ENCODE measurements around the gene CARMIL1.

Gene CARMIL1

GRCh38 chr6:25608558-25609174, 329.5 kb downstream of the CARMIL1 start:
- Histone ChIP-seq H3K9me3 (ENCODE audit: control insufficient read depth in 1 of 2, low read length in 2 of 2) (no peaks in the 10 kb centered on the region), H3K4me3 (ENCODE audit: low read depth in 1 of 2, low read length in 2 of 2) (no peak overlapping the region), H3K27me3 (ENCODE audit: low read depth, low read length) (no peaks in the 10 kb centered on the region), H3K27ac (ENCODE audit: low read length) (no peak overlapping the region), H3K4me1 (ENCODE audit: control insufficient read depth in 1 of 2, insufficient read depth in 2 of 2, low read length in 2 of 2) (no peaks in the 10 kb centered on the region), H3K36me3 (ENCODE audit: control insufficient read depth in 1 of 2, insufficient read depth in 2 of 2, low read length in 2 of 2) (peaks cover 0 to 8% of the 10 kb centered on the region in 2 donors)

DNA sequence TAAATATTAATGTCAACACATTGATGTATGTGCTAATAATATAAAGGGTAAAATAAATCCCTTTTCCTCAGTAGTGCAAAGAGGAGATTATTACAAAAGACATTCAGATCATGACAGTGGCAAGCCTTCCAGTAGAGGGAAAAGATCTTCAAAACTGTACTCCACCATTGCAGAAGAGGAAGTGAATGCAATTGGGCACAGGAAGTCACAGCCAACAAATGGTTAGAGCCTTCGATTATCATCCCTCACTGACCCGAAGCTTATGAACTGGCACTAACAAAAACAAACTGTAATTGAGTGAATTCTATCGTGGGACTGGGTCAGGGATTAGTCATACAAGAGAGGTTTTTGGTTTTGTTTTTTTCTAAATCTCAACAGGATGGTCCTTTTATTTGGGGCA, 333.5 kb downstream of the CARMIL1 start:
- H3K27ac ChIP-seq (ENCODE audit: low read length): no peak overlapping the region
- H3K4me3 ChIP-seq (ENCODE audit: low read depth in 1 of 2, low read length in 2 of 2): no peak overlapping the region
- no peaks in the 10 kb centered on the region for H3K4me1 ChIP-seq (ENCODE audit: control insufficient read depth in 1 of 2, insufficient read depth in 2 of 2, low read length in 2 of 2)
- H3K9me3 ChIP-seq (ENCODE audit: control insufficient read depth in 1 of 2, low read length in 2 of 2): no peaks in the 10 kb centered on the region
- peaks cover 0 to 5% of the 10 kb centered on the region in 2 donors for H3K36me3 ChIP-seq (ENCODE audit: control insufficient read depth in 1 of 2, insufficient read depth in 2 of 2, low read length in 2 of 2)
- H3K27me3 ChIP-seq (ENCODE audit: low read depth, low read length): no peaks in the 10 kb centered on the region

DNA sequence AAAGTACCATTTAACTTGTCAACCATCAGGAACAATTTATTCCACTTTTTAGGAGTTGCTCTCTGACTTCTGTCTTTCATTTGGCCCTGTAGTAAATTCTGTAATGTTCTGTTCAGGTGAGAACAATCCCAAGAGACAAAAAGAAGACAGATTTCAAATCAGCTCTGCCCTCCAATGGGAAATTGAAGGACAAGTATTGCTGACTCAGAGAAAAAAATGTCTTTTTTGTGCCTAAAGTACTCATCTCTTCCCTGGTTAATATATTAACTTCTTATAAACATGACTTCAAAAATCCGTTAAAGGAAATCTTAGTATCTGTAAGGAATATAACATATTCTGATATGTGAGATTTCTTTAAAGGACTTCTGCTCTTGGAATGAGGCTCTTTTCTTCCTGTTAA, 334.2 kb downstream of the CARMIL1 start:
- no peak overlapping the region for H3K27ac ChIP-seq (ENCODE audit: low read length)
- H3K36me3 ChIP-seq (ENCODE audit: control insufficient read depth in 1 of 2, insufficient read depth in 2 of 2, low read length in 2 of 2): peaks cover 0 to 5% of the 10 kb centered on the region in 2 donors
- H3K27me3 ChIP-seq (ENCODE audit: low read depth, low read length): no peaks in the 10 kb centered on the region
- H3K9me3 ChIP-seq (ENCODE audit: control insufficient read depth in 1 of 2, low read length in 2 of 2): no peaks in the 10 kb centered on the region
- H3K4me3 ChIP-seq (ENCODE audit: low read depth in 1 of 2, low read length in 2 of 2): no peak overlapping the region
- H3K4me1 ChIP-seq (ENCODE audit: control insufficient read depth in 1 of 2, insufficient read depth in 2 of 2, low read length in 2 of 2): no peaks in the 10 kb centered on the region

DNA sequence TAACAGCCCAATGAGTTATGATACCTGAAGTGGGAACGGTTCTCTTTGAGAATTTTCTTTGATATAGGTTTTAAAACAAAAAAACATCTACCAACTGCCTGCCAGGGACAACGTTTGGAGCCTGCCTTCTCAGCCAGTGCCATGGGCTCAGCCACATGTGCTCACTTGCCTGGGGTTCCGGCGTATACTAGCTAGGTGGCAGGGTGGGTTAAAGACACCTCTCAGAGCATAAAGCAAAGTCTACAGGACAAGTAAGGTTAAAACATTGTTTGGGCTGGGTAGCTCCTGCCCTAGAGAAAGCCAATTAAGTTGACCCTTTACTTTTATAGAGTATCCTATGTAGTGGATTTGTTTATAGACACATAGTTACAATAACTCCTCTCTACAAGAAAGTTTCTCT, 334.9 kb downstream of the CARMIL1 start:
- Histone ChIP-seq H3K36me3 (ENCODE audit: control insufficient read depth in 1 of 2, insufficient read depth in 2 of 2, low read length in 2 of 2) (peaks cover 0 to 5% of the 10 kb centered on the region in 2 donors), H3K4me1 (ENCODE audit: control insufficient read depth in 1 of 2, insufficient read depth in 2 of 2, low read length in 2 of 2) (no peaks in the 10 kb centered on the region), H3K27ac (ENCODE audit: low read length) (no peak overlapping the region)

DNA sequence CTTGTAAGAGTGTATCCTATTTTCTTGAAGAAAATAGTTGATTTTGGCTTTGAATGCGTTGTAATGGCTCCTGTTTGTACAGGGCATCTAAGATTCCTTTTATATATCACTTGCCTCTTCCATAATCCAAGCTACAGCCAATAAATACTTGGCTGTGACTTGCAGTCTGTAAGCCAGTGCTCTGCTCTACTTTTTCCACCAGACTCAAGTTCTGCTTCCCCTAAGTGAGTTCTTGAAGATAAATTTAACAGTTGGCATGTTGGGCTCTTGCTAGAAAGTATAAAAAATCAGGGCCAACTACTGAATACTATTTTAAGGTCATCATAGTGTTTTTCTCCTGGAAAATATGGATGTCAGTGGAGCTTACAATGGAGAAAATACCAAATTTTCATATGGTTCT, 336.3 kb downstream of the CARMIL1 start:
- no peaks in the 10 kb centered on the region for H3K9me3 ChIP-seq (ENCODE audit: control insufficient read depth in 1 of 2, low read length in 2 of 2)
- H3K4me1 ChIP-seq (ENCODE audit: control insufficient read depth in 1 of 2, insufficient read depth in 2 of 2, low read length in 2 of 2): no peaks in the 10 kb centered on the region
- no peaks in the 10 kb centered on the region for H3K27me3 ChIP-seq (ENCODE audit: low read depth, low read length)
- no peak overlapping the region for H3K4me3 ChIP-seq (ENCODE audit: low read depth in 1 of 2, low read length in 2 of 2)
- no peak overlapping the region for H3K27ac ChIP-seq (ENCODE audit: low read length)
- H3K36me3 ChIP-seq (ENCODE audit: control insufficient read depth in 1 of 2, insufficient read depth in 2 of 2, low read length in 2 of 2): peaks cover 0 to 3% of the 10 kb centered on the region in 2 donors

More for the DNA sequence above, 334.9 kb downstream of the CARMIL1 start:
- Histone ChIP-seq H3K27me3 (ENCODE audit: low read depth, low read length) (no peaks in the 10 kb centered on the region), H3K4me3 (ENCODE audit: low read depth in 1 of 2, low read length in 2 of 2) (no peak overlapping the region), H3K9me3 (ENCODE audit: control insufficient read depth in 1 of 2, low read length in 2 of 2) (no peaks in the 10 kb centered on the region)

DNA sequence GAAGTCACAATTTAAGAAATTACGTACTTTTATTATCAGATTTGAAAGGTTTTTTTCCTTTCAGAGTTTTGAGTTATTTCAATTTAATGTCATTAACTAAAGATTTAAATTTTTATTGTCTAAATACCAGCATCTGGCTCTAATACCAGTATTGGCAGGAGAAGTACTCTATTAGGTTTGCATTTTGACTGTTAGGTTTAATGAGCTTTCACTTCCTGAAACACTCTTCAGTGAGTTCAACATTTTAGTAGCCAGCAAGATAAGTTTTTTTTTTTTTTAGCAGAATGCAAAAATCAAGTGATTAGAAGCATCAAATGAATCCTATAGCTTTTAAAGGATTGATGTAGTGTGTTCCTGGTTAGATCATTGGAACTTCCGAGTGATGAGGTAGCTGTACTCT, 338.8 kb downstream of the CARMIL1 start:
- Histone ChIP-seq H3K9me3 (ENCODE audit: control insufficient read depth in 1 of 2, low read length in 2 of 2) (no peaks in the 10 kb centered on the region), H3K4me3 (ENCODE audit: low read depth in 1 of 2, low read length in 2 of 2) (no peak overlapping the region), H3K36me3 (ENCODE audit: control insufficient read depth in 1 of 2, insufficient read depth in 2 of 2, low read length in 2 of 2) (no peaks in the 10 kb centered on the region), H3K27me3 (ENCODE audit: low read depth, low read length) (no peaks in the 10 kb centered on the region), H3K4me1 (ENCODE audit: control insufficient read depth in 1 of 2, insufficient read depth in 2 of 2, low read length in 2 of 2) (no peaks in the 10 kb centered on the region), H3K27ac (ENCODE audit: low read length) (no peak overlapping the region)

DNA sequence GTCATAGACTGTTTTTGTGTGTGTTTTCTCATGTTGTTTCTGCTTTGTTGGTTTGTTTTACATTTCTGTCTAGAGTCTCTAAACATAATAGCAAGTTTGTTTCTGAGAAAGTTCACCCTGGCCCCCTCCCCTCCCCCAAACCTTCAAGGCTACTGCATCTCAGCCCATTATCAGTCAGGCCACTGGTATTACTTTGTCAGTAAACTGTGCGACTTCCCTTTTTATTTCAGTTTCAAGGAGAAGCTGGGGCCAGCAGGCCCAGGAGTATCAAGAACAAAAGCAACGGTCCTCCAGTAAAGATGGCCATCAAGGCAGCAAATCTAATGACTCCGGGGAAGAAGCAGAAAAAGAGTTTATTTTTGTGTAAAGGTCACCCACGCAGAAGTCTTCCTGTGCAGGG, 340.0 kb downstream of the CARMIL1 start:
- Histone ChIP-seq H3K36me3 (ENCODE audit: control insufficient read depth in 1 of 2, insufficient read depth in 2 of 2, low read length in 2 of 2) (no peaks in the 10 kb centered on the region), H3K4me3 (ENCODE audit: low read depth in 1 of 2, low read length in 2 of 2) (no peak overlapping the region), H3K9me3 (ENCODE audit: control insufficient read depth in 1 of 2, low read length in 2 of 2) (no peaks in the 10 kb centered on the region), H3K27me3 (ENCODE audit: low read depth, low read length) (no peaks in the 10 kb centered on the region), H3K27ac (ENCODE audit: low read length) (no peak overlapping the region), H3K4me1 (ENCODE audit: control insufficient read depth in 1 of 2, insufficient read depth in 2 of 2, low read length in 2 of 2) (no peaks in the 10 kb centered on the region)

- Histone ChIP-seq H3K36me3 (ENCODE audit: control insufficient read depth in 1 of 2, insufficient read depth in 2 of 2, low read length in 2 of 2) (no peaks in the 10 kb centered on the region), H3K4me3 (ENCODE audit: low read depth in 1 of 2, low read length in 2 of 2) (no peak overlapping the region), H3K27me3 (ENCODE audit: low read depth, low read length) (no peaks in the 10 kb centered on the region), H3K27ac (ENCODE audit: low read length) (no peak overlapping the region), H3K4me1 (ENCODE audit: control insufficient read depth in 1 of 2, insufficient read depth in 2 of 2, low read length in 2 of 2) (no peaks in the 10 kb centered on the region), H3K9me3 (ENCODE audit: control insufficient read depth in 1 of 2, low read length in 2 of 2) (no peaks in the 10 kb centered on the region)
These were observed 341.2 kb downstream of the CARMIL1 start for GRCh38 chr6:25620391-25620790.

DNA sequence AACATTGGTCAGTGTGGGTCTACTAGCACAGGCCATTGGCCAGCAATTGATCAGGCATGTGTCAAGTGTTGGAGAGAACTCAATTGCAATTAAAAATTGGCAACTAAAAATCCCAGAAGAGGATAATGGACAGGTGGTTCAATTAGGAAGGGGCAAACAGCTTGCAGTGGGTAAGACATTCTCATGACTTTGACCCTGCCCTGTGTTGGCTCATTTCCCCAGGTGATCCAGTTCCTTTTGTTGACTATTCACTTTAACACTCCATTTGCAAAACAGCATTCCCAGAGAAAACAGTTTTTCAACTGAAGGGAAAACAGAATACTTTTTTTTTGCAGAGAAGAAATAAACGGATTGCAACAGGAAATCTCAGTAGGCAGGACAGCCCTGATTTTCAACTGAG, 343.9 kb downstream of the CARMIL1 start:
- no peak overlapping the region for H3K4me3 ChIP-seq (ENCODE audit: low read depth in 1 of 2, low read length in 2 of 2)
- no peaks in the 10 kb centered on the region for H3K9me3 ChIP-seq (ENCODE audit: control insufficient read depth in 1 of 2, low read length in 2 of 2)
- H3K27me3 ChIP-seq (ENCODE audit: low read depth, low read length): no peaks in the 10 kb centered on the region
- H3K4me1 ChIP-seq (ENCODE audit: control insufficient read depth in 1 of 2, insufficient read depth in 2 of 2, low read length in 2 of 2): no peaks in the 10 kb centered on the region
- H3K36me3 ChIP-seq (ENCODE audit: control insufficient read depth in 1 of 2, insufficient read depth in 2 of 2, low read length in 2 of 2): no peaks in the 10 kb centered on the region
- H3K27ac ChIP-seq (ENCODE audit: low read length): no peak overlapping the region

- H3K27me3 ChIP-seq (ENCODE audit: low read depth, low read length): no peaks in the 10 kb centered on the region
- H3K4me1 ChIP-seq (ENCODE audit: control insufficient read depth in 1 of 2, insufficient read depth in 2 of 2, low read length in 2 of 2): no peaks in the 10 kb centered on the region
- no peaks in the 10 kb centered on the region for H3K36me3 ChIP-seq (ENCODE audit: control insufficient read depth in 1 of 2, insufficient read depth in 2 of 2, low read length in 2 of 2)
- no peaks in the 10 kb centered on the region for H3K9me3 ChIP-seq (ENCODE audit: control insufficient read depth in 1 of 2, low read length in 2 of 2)
- no peak overlapping the region for H3K27ac ChIP-seq (ENCODE audit: low read length)
- H3K4me3 ChIP-seq (ENCODE audit: low read depth in 1 of 2, low read length in 2 of 2): no peak overlapping the region
These were observed 344.7 kb downstream of the CARMIL1 start for GRCh38 chr6:25623879-25624278.

DNA sequence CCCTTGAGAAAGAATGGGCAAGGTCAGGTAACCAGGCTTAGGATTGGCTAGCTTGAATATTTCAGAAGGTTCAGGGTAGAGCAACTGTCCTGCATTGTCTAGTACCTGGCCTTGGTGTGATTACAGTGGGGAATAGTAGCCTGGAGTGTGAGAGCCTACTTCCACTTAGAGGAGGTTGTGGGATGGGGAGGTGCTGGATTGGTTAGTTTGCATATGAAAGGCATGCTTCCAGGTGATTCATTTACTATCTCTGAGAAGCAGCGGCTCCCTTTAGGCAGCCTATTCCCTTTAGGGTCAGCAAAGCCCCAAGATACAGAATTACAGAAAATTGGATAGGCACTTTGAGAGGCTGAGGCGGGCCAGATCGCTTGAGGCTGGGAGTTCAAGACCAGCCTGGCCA, 347.8 kb downstream of the CARMIL1 start:
- no peaks in the 10 kb centered on the region for H3K9me3 ChIP-seq (ENCODE audit: control insufficient read depth in 1 of 2, low read length in 2 of 2)
- no peaks in the 10 kb centered on the region for H3K36me3 ChIP-seq (ENCODE audit: control insufficient read depth in 1 of 2, insufficient read depth in 2 of 2, low read length in 2 of 2)
- no peak overlapping the region for H3K4me3 ChIP-seq (ENCODE audit: low read depth in 1 of 2, low read length in 2 of 2)
- H3K4me1 ChIP-seq (ENCODE audit: control insufficient read depth in 1 of 2, insufficient read depth in 2 of 2, low read length in 2 of 2): no peaks in the 10 kb centered on the region
- H3K27me3 ChIP-seq (ENCODE audit: low read depth, low read length): no peaks in the 10 kb centered on the region
- H3K27ac ChIP-seq (ENCODE audit: low read length): no peak overlapping the region

GRCh38 chr6:25628471-25629197, 349.5 kb downstream of the CARMIL1 start:
- Histone ChIP-seq H3K27ac (ENCODE audit: low read length) (no peak overlapping the region), H3K4me3 (ENCODE audit: low read depth in 1 of 2, low read length in 2 of 2) (no peak overlapping the region), H3K4me1 (ENCODE audit: control insufficient read depth in 1 of 2, insufficient read depth in 2 of 2, low read length in 2 of 2) (no peaks in the 10 kb centered on the region), H3K9me3 (ENCODE audit: control insufficient read depth in 1 of 2, low read length in 2 of 2) (no peaks in the 10 kb centered on the region), H3K36me3 (ENCODE audit: control insufficient read depth in 1 of 2, insufficient read depth in 2 of 2, low read length in 2 of 2) (no peaks in the 10 kb centered on the region), H3K27me3 (ENCODE audit: low read depth, low read length) (no peaks in the 10 kb centered on the region)
